Endothelial cell (in vitro differentiated cells): ENCODE results near the gene SMIM44. TPM values are rescaled to one million over a fixed set of nuclear protein-coding genes. Genes with fewer than 3 reads are reported as not detected.
A peak's percentile ranks its signal among the peaks of the same experiment; 100 is the strongest.

ENCODE experiments used
- DNase-seq: peaks from one replicate; pipeline ENCODE4 v3.0.0; 2021; ENCODE audit warnings: low spot score
- H3K27ac Mint-ChIP-seq: one replicate; pipeline ENCODE4 v1.8.0; 2021; ENCODE audit warnings: mixed read lengths, inconsistent platforms; ENCODE audit not compliant: unreplicated experiment
- H3K27me3 Mint-ChIP-seq: one replicate; pipeline ENCODE4 v1.8.0; 2021; ENCODE audit warnings: mild to moderate bottlenecking, moderate library complexity, mixed read lengths, inconsistent platforms; ENCODE audit not compliant: unreplicated experiment
- H3K36me3 Mint-ChIP-seq: one replicate; pipeline ENCODE4 v1.8.0; 2021; ENCODE audit warnings: mild to moderate bottlenecking, low read depth, mixed read lengths, inconsistent platforms; ENCODE audit not compliant: unreplicated experiment
- H3K4me1 Mint-ChIP-seq: one replicate; pipeline ENCODE4 v1.8.0; 2021; ENCODE audit warnings: mild to moderate bottlenecking, mixed read lengths, inconsistent platforms; ENCODE audit not compliant: unreplicated experiment
- H3K4me3 Mint-ChIP-seq: one replicate; pipeline ENCODE4 v1.8.0; 2021; ENCODE audit warnings: mild to moderate bottlenecking, mixed read lengths, inconsistent platforms; ENCODE audit not compliant: unreplicated experiment
- H3K9me3 Mint-ChIP-seq: one replicate; pipeline ENCODE4 v1.8.0; 2021; ENCODE audit warnings: mixed read lengths, inconsistent platforms; ENCODE audit not compliant: unreplicated experiment
- total RNA-seq: library from RNA; stranded (reverse); fragmentation: NEBNext Ultra II Directional; extraction: Animal tissue kit (Norgen Biotek cat#: 25700); gene quantifications from one replicate; pipeline ENCODE4 v1.2.1, GENCODE V29; 2021; ENCODE audit not compliant: unreplicated experiment
- TF ChIP-seq, protein P1 (sequence below): fragments of 200-600 bp; sonication (generic); IDR thresholded peaks from one replicate; pipeline ENCODE4 v1.5.0; 2021; ENCODE audit warnings: antibody characterized with exemption; ENCODE audit not compliant: unreplicated experiment

SMIM44 gene
- total RNA-seq, 1 donor from 2014 or later = not detected

DNA sequence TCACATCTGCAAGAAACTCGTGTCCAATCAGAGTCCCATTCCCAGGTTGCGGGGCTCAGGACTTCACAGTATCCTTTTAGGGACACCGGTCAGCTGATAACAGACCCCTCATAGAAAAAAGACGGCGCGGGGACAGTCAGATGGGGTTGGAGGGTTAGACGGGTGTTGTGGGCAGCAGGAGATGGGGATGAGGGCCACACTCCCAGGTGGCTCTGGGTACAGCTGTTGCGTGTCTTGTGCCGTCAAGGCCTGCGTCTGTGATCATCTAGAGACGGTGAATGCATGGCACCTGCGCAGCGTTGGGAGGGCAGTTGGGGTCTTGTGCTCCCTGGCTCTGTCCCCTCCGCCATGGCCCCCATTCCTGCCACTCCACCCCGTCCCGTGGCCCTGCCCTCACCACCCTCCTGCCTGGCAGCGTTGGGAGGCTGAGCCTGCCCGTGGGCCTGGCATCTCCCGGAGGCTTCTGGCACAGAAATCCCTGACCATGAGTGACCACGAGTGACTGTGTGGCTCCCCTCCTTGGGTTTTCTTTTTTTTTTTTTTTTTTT lies 41.7 kb upstream of the SMIM44 start:
- Mint-ChIP-seq H3K9me3 (no peaks in the 10 kb centered on the region), H3K27me3 (peaks cover 3% of the 10 kb centered on the region), H3K4me1 (no peaks in the 10 kb centered on the region), H3K4me3 (peak overlapping the region; percentile 47), H3K36me3 (peaks cover 3% of the 10 kb centered on the region), H3K27ac (no peak overlapping the region)
- TF ChIP-seq, protein P1, sequence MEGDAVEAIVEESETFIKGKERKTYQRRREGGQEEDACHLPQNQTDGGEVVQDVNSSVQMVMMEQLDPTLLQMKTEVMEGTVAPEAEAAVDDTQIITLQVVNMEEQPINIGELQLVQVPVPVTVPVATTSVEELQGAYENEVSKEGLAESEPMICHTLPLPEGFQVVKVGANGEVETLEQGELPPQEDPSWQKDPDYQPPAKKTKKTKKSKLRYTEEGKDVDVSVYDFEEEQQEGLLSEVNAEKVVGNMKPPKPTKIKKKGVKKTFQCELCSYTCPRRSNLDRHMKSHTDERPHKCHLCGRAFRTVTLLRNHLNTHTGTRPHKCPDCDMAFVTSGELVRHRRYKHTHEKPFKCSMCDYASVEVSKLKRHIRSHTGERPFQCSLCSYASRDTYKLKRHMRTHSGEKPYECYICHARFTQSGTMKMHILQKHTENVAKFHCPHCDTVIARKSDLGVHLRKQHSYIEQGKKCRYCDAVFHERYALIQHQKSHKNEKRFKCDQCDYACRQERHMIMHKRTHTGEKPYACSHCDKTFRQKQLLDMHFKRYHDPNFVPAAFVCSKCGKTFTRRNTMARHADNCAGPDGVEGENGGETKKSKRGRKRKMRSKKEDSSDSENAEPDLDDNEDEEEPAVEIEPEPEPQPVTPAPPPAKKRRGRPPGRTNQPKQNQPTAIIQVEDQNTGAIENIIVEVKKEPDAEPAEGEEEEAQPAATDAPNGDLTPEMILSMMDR = no peak
- no peak for DNase-seq

DNA sequence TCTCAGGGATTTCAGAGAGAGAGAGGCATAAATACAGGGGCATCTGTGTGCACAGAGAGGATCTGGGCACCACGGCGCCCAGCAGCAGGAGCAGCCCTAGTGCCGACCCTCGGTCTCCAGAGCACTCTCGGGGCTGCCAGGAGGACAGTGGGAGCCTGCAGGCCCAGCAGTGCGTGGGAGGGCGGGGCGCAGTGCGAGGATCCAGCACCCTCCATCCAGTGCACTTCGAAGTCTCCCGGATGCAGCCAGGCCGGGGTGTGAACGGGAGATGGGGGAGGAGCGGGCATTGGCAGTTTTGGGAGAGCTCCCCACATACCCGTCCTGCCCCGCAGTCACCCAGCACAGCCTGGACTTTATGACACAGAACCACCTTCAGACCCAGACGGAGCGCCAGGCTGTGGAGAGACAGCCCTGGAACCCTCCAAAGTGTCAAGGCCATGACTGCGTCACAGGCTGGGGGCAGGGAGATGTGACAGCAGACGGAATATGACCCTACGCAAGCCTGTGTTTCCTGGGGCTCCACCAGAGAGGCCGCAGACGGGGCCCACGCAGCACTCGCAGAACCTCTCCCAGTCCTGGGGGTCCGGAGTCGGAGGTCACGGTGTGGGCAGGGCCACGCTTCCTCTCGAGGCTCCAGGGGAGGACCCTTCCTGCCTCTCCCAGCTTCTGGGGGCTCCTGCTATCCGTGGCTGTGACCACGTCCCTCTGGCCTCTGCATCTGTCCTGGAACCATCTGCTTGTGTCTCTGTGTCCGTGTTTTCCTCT lies 41.0 kb upstream of the SMIM44 start:
- peaks cover 3% of the 10 kb centered on the region for H3K27me3 Mint-ChIP-seq
- TF ChIP-seq, protein P1 = no peak
- peaks cover 3% of the 10 kb centered on the region for H3K36me3 Mint-ChIP-seq
- no peaks in the 10 kb centered on the region for H3K4me1 Mint-ChIP-seq
- no peak for DNase-seq
- H3K4me3 Mint-ChIP-seq = peak overlapping the region; percentile 47
- H3K27ac Mint-ChIP-seq = no peak overlapping the region
- H3K9me3 Mint-ChIP-seq = no peaks in the 10 kb centered on the region

DNA sequence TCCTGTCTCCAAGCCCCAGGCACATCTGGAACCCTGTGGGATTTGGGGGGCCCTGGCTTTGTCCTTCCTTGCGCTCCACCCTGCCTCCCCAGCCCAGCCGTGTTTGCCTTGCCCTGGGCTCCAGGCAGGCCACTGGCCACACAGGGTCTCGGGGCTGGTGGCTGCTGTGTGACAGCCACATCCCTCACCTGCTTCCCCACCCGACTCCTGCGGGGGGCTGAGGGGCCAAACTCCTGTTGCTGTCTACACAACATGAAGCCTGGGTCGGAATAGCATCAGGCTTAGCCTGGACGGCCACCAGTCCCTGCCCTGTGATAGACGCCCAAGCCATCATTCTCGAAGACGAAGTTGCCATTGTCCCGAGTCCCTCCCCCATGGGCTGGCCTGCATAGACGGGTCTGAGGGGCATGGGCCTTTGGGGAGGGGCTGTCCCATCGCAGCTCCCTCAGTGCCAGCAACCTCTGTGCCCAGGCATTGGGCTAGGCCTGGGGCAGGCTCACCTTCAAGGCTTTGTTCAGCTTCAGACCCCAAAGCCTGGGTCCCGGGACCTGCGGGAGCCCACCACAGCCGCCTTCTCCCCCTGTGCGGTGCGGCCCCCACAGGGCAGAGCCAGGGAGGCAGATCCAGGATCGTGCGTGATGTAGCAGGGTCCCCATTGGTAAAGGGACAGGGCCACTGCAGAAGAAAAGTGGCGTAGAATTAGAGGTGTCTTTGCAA lies 40.3 kb upstream of the SMIM44 start:
- H3K27me3 Mint-ChIP-seq = peaks cover 3% of the 10 kb centered on the region
- no peak overlapping the region for H3K27ac Mint-ChIP-seq
- TF ChIP-seq, protein P1 = no peak
- no peaks in the 10 kb centered on the region for H3K9me3 Mint-ChIP-seq
- no peak for DNase-seq
- H3K36me3 Mint-ChIP-seq = peaks cover 3% of the 10 kb centered on the region
- H3K4me3 Mint-ChIP-seq = no peak overlapping the region
- no peaks in the 10 kb centered on the region for H3K4me1 Mint-ChIP-seq

DNA sequence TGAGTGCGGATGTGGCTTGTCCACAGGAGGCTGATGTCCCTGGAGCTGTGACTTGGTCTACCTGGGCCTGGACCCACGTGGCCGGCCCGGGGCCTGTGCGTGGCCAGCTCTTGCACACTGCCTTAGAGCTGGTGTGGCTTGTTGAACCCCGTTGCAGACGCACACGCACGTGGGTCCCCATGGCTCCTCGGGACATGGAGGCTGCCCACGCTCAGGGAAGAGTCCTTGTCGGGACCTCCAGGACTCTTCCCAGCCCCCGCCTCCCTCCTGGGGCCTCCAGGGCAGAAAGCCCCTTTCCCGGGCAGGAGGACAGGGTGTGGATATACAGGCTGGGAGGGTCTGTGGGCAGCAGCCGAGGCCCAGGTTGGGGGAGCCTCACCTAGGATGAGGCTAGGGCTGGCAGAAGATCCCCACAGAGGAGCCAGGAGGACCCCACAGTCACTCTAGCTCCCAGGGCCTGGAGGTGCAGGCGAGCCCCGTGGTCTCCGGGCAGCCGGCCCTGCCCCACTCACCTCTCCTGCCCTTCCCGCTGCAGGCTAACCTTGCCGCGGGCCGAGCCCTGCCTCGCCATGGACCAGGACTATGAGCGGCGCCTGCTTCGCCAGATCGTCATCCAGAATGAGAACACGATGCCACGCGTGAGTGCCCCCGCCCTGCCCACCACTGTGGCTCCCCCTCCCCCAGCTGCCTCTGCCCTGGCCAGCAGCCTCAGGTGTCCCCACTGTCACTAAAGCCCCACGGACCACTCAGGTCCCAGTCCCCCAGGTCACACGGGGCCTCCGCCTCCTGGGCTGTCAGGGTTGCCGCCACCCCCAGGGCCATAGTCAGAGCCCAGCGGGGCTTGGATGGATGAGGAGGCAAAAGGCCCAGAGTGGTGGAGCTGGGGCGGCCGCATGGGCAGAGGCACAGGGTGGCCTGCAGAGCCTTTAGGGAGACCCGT lies 39.5 kb upstream of the SMIM44 start:
- no peak overlapping the region for H3K27ac Mint-ChIP-seq

More for the DNA sequence above, 39.5 kb upstream of the SMIM44 start:
- no peaks in the 10 kb centered on the region for H3K4me1 Mint-ChIP-seq
- no peak for DNase-seq
- TF ChIP-seq, protein P1 = no peak
- peaks cover 3% of the 10 kb centered on the region for H3K36me3 Mint-ChIP-seq
- peaks cover 7% of the 10 kb centered on the region for H3K27me3 Mint-ChIP-seq
- no peak overlapping the region for H3K4me3 Mint-ChIP-seq
- H3K9me3 Mint-ChIP-seq = no peaks in the 10 kb centered on the region
